Large intestine (tissue), 3 donors: Measurements from ENCODE around the gene PCNX2. TPM values are rescaled to one million over a fixed set of nuclear protein-coding genes. Genes with fewer than 3 reads are reported as not detected.
"Not testable (repeated sequence)": the region's sequence is repeated elsewhere in the genome, so short reads cannot be mapped to it uniquely, and the experiment has no call there.

Source experiments
- DNase-seq, 2 donors: peaks; one replicate each; pipeline versions ENCODE4 v3.0.0 to v3.0.0-alpha.2; 2013
- H3K27ac ChIP-seq: one replicate; pipeline ENCODE4 v1.5.1; 2013; ENCODE audit warnings: low read length
- H3K27me3 ChIP-seq: 2 replicates; pipeline ENCODE4 v1.6.1; 2013; ENCODE audit warnings: low read length; ENCODE audit not compliant: control insufficient read depth, insufficient read depth
- H3K36me3 ChIP-seq: 2 replicates; pipeline ENCODE4 v1.6.1; 2013; ENCODE audit warnings: low read length; ENCODE audit not compliant: control insufficient read depth, insufficient read depth
- H3K4me1 ChIP-seq: one replicate; pipeline ENCODE4 v1.6.1; 2013; ENCODE audit warnings: low read length; ENCODE audit not compliant: control insufficient read depth, insufficient read depth
- H3K4me3 ChIP-seq: one replicate; pipeline ENCODE4 v1.5.1; 2013; ENCODE audit warnings: low read length
- H3K9me3 ChIP-seq: one replicate; pipeline ENCODE4 v1.6.1; 2013; ENCODE audit warnings: mild to moderate bottlenecking, low read depth, low read length, moderate library complexity; ENCODE audit not compliant: control insufficient read depth
- WGBS: methylation state at CpG from one replicate; pipeline ENCODE4 v1.1.5; 2013; ENCODE audit warnings: low lambda C conversion rate; ENCODE audit not compliant: insufficient coverage; 5-methylcytosine and 5-hydroxymethylcytosine counted together
- polyA plus RNA-seq: library from polyadenylated mRNA; unstranded; fragments of 120-200 nt; gene quantifications from one replicate; pipeline ENCODE4 v1.2.1, GENCODE V29; 2013

The PCNX2 gene
- polyA plus RNA-seq, 1 donor = 6.9 TPM

GRCh38 chr1:233107716-233108130, 187.8 kb downstream of the PCNX2 start:
- not testable (repeated sequence) for H3K27ac ChIP-seq

GRCh38 chr1:233107130-233107660, 188.3 kb downstream of the PCNX2 start:
- Histone ChIP-seq H3K4me3 (no peak overlapping the region), H3K36me3 (no peaks in the 10 kb centered on the region), H3K4me1 (no peaks in the 10 kb centered on the region), H3K9me3 (no peaks in the 10 kb centered on the region), H3K27ac (no peak overlapping the region), H3K27me3 (no peaks in the 10 kb centered on the region)
- no CpG with 5 or more reads among the region's 1 CpG for WGBS
- no peak for DNase-seq

More at GRCh38 chr1:233107716-233108130, 187.8 kb downstream of the PCNX2 start:
- not testable (repeated sequence) for H3K9me3 ChIP-seq, H3K27me3 ChIP-seq, DNase-seq, H3K4me1 ChIP-seq, H3K4me3 ChIP-seq, H3K36me3 ChIP-seq
- no CpG with 5 or more reads among the region's 6 CpGs for WGBS

- 88% methylated on average over 1 of the region's 1 CpG for WGBS
- no peak for DNase-seq
- H3K4me1 ChIP-seq = no peaks in the 10 kb centered on the region
- H3K9me3 ChIP-seq = no peaks in the 10 kb centered on the region
- H3K36me3 ChIP-seq = no peaks in the 10 kb centered on the region
- H3K4me3 ChIP-seq = no peak overlapping the region
- H3K27ac ChIP-seq = no peak overlapping the region
- H3K27me3 ChIP-seq = no peaks in the 10 kb centered on the region
Observed at GRCh38 chr1:233105225-233105624, 190.3 kb downstream of the PCNX2 start.

GRCh38 chr1:233102341-233102740, 193.2 kb downstream of the PCNX2 start:
- WGBS = 88% methylated on average over 1 of the region's 2 CpGs
- H3K27ac ChIP-seq = no peak overlapping the region
- no peaks in the 10 kb centered on the region for H3K36me3 ChIP-seq
- H3K4me1 ChIP-seq = no peaks in the 10 kb centered on the region
- DNase-seq = no peak
- H3K27me3 ChIP-seq = no peaks in the 10 kb centered on the region
- H3K4me3 ChIP-seq = no peak overlapping the region
- no peaks in the 10 kb centered on the region for H3K9me3 ChIP-seq

- no peak overlapping the region for H3K27ac ChIP-seq
- 100% methylated on average over 1 of the region's 1 CpG for WGBS
Observed at GRCh38 chr1:233097959-233098580, 197.5 kb downstream of the PCNX2 start.

GRCh38 chr1:233097546-233097945, 198.0 kb downstream of the PCNX2 start:
- no peaks in the 10 kb centered on the region for H3K9me3 ChIP-seq
- H3K4me3 ChIP-seq = no peak overlapping the region
- 100% methylated on average over 1 of the region's 3 CpGs for WGBS
- no peak for DNase-seq
- no peaks in the 10 kb centered on the region for H3K36me3 ChIP-seq
- H3K27me3 ChIP-seq = no peaks in the 10 kb centered on the region
- H3K27ac ChIP-seq = no peak overlapping the region
- H3K4me1 ChIP-seq = no peaks in the 10 kb centered on the region

More at GRCh38 chr1:233097959-233098580, 197.5 kb downstream of the PCNX2 start:
- H3K4me3 ChIP-seq = no peak overlapping the region
- H3K27me3 ChIP-seq = no peaks in the 10 kb centered on the region
- H3K4me1 ChIP-seq = no peaks in the 10 kb centered on the region
- no peaks in the 10 kb centered on the region for H3K36me3 ChIP-seq
- no peaks in the 10 kb centered on the region for H3K9me3 ChIP-seq
- DNase-seq = no peak

- Histone ChIP-seq H3K27me3 (no peaks in the 10 kb centered on the region), H3K27ac (no peak overlapping the region), H3K4me3 (no peak overlapping the region), H3K4me1 (no peaks in the 10 kb centered on the region), H3K36me3 (no peaks in the 10 kb centered on the region), H3K9me3 (no peaks in the 10 kb centered on the region)
- WGBS = no CpG with 5 or more reads among the region's 1 CpG
- no peak for DNase-seq
Observed at GRCh38 chr1:233094691-233095090, 200.8 kb downstream of the PCNX2 start.

GRCh38 chr1:233094269-233094668, 201.3 kb downstream of the PCNX2 start:
- 86% methylated on average over 1 of the region's 2 CpGs for WGBS
- Histone ChIP-seq H3K9me3 (no peaks in the 10 kb centered on the region), H3K27ac (no peak overlapping the region), H3K27me3 (no peaks in the 10 kb centered on the region), H3K4me1 (no peaks in the 10 kb centered on the region), H3K36me3 (no peaks in the 10 kb centered on the region), H3K4me3 (no peak overlapping the region)
- DNase-seq = no peak

GRCh38 chr1:233090746-233091494, 204.6 kb downstream of the PCNX2 start:
- no peaks in the 10 kb centered on the region for H3K27me3 ChIP-seq
- H3K4me1 ChIP-seq = no peaks in the 10 kb centered on the region
- H3K4me3 ChIP-seq = no peak overlapping the region
- WGBS = 87% methylated on average over 2 of the region's 7 CpGs
- no peaks in the 10 kb centered on the region for H3K9me3 ChIP-seq
- no peak overlapping the region for H3K27ac ChIP-seq
- DNase-seq = no peak
- no peaks in the 10 kb centered on the region for H3K36me3 ChIP-seq

- Histone ChIP-seq H3K27ac (no peak overlapping the region), H3K9me3 (no peaks in the 10 kb centered on the region), H3K36me3 (no peaks in the 10 kb centered on the region), H3K27me3 (no peaks in the 10 kb centered on the region), H3K4me3 (no peak overlapping the region), H3K4me1 (no peaks in the 10 kb centered on the region)
- WGBS = 100% methylated on average over 1 of the region's 3 CpGs
- DNase-seq = no peak
Observed at GRCh38 chr1:233089251-233089650, 206.3 kb downstream of the PCNX2 start.
